HG02970 (cell line): ENCODE data around the gene RPEL1.

Experiments
- ATAC-seq: cut with Tn5 transposase; IDR thresholded peaks from one replicate; pipeline ENCODE4 v1.9.1; 2021; ENCODE audit warnings: mild to moderate bottlenecking, moderate library complexity, moderate number of reproducible peaks; ENCODE audit not compliant: unreplicated experiment, low FRiP score

RPEL1 gene

DNA sequence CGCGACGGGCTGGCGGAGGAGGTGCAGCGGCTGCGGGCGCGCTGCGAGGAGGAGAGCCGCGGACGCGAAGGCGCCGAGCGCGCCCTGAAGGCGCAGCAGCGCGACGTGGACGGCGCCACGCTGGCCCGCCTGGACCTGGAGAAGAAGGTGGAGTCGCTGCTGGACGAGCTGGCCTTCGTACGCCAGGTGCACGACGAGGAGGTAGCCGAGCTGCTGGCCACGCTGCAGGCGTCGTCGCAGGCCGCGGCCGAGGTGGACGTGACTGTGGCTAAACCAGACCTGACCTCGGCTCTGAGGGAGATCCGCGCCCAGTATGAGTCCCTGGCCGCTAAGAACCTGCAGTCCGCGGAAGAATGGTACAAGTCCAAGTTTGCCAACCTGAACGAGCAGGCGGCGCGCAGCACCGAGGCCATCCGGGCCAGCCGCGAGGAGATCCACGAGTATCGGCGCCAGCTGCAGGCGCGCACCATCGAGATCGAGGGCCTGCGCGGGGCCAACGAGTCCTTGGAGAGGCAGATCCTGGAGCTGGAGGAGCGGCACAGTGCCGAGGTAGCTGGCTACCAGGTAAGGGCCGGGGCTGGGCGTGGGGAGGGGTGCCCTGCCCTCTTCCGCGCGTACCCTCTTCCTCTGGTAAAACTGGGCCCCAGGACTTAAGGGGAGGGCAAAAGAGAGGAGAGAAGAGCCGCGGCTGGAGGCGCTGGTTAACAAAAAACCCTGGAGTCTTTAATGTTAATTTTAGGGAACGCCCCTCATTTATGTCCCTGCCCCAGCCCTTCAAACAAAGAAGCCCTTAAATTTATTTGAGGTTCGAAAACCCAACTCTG is 32.2 kb downstream of the RPEL1 start:
- ATAC-seq = no peak

DNA sequence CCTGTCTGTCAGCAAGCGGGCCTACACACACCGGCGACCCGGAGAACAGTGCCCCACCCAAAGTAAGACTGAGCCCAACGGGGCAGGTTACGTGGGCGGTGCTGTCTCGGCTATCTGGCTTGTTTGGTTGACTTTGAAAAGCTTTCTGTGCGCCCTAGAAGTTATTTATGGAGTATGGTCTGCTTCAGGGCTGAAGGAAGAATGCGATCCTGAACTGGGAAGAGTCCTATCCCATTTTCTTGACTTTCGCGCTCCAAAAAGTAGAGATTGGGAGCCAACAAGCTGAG is 32.8 kb downstream of the RPEL1 start:
- no peak for ATAC-seq

DNA sequence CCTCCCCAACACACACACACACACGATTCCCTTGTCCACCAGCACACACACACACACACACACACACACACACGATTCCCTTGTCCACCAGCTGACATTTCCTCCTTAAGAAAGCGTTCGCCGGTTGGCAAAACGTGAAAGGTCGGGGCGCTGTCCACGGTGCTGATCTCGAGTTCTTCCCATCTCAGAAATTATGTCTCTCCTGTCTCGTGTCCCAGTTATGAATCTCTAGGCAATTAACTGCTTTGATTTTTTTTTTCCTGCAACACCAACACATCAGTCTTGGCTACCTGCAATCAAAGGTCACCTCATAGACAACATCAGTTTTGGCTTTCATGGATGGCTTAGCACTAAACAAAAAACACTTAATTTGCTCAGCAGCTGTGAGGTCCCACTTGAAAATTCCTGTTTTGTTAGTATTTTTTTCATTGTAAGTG is 33.2 kb downstream of the RPEL1 start:
- ATAC-seq = no peak

DNA sequence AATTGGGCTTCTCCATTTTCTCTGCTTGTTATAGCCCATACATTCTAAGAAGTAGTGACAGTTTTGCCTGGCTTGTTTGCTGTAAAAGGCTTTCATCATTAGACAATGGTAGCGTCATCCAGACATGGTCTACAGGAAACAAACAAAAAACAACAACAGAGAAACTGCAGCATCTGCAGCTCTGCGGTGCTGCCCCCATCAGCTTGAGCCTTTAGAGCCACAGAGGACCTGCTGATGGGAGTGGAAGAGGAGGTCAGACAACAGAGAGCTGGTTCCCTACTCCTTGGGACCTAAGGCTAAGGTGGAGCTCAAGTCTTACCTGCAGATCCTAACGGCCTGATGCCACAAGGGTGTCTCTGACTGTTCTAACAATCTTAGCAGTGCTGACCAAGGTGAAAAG is 34.3 kb downstream of the RPEL1 start:
- ATAC-seq = no peak

DNA sequence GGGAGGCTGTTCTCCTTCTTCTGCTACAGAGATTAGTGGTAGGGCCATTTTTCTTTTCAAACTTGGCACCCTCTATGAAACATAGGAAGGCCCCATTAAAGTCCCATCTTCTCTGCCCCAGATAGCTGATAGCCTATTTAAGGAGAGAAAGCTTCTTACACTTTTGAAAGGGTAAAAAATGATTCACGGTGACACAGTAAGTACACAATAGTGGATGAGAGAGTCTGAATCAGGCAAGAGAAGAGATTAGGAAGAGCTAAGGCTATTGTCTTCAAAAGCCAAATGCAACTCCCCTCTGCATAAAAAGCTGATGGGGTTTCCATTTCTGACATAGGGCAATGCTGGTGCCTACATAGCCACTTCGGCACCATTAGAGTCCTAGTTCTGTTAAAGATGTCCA is 34.8 kb downstream of the RPEL1 start:
- no peak for ATAC-seq

DNA sequence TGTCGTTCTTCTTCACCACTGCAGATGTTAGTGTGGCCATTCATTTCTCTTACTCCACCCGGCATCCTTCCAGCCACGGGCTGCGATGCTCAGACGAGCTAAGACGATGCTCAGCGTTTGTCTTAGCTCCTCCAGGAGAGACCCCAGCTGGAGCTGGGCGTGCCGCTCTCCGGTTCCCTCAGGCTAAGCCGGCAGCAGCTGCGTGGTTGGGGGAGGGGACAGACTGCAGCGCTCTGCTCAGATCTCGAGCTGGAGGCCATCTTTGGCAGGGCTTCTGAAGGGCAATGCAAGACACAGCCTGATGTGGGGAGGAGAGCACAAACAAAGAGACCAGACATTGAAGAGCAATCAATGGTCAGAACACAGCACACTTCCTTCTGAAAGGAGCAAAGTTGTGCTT is 36.1 kb downstream of the RPEL1 start:
- no peak for ATAC-seq

DNA sequence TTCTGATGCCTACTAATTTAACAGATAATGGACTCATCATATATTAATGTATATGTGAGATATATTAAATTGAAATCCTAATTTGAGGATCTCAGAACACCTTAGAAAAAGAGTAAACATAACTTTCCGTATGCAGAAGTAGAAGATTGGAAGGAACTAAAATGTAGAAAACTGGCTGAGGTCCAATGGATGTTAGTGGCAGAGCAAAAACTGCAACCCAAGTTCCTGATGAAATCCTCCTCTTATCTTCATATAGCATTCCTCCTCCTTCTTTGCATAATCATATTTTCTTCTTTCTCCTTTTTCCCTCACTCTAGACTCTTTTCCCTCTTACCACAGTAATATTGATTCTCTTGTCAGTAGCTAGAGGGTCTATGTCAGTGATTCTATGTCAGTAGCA is 37.3 kb downstream of the RPEL1 start:
- ATAC-seq = no peak

DNA sequence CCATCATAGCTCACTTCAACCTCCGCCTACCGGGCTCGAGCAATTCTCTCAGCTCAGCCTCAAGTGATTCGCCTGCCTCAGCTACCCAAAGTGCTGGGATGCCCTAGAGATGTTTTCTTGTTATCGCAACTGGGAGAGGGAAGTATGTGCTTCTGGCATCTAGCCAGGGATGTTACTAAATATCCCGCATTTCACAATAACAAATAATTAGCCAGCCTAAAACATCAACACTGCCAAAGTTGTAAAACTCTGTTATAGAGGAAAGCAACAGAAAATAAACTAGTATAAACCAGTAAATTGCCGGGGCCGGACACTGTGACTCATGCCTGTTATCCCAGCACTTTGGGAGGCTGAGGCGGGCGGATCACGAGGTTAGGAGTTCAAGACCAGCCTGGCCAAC is 38.5 kb downstream of the RPEL1 start:
- ATAC-seq = no peak

DNA sequence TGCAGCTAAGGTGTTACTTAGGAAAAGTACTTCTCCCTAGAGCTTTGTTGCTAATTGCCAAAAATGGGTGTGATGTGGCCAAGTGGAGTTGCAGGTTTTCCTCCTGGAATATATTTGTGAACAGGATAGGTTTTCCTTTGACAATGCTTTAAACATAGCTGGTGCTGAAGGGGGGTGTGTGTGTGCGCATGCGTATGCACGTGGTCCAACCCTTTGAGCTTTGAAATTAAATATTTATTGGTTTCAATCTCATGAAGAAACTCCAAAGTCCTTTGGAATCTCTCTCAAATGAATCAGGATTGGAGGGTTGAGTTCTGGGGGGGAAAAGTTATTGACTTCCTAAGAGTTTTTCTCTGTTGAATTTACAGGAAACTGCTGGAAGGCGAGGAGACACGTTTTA is 42.3 kb downstream of the RPEL1 start:
- ATAC-seq = no peak

DNA sequence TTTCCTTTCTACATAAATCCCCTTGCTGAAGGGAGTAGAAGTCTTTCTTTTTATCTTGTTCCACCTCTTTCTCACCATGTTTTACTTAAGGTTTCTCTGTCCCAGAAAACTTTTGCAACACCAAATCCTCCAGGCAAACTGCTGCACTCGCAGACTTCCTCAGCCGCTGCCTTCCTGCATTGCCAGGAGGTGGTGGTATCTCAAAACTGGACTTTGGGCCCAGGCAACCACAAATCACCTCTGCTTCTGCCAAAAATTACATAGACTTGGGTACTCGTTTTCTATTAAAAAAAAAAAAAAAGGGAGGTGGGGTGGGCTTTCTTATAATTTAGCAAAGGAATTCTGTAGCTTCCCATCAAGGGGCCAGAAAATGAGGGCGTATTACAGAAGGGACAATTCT is 45.9 kb downstream of the RPEL1 start:
- ATAC-seq = no peak

DNA sequence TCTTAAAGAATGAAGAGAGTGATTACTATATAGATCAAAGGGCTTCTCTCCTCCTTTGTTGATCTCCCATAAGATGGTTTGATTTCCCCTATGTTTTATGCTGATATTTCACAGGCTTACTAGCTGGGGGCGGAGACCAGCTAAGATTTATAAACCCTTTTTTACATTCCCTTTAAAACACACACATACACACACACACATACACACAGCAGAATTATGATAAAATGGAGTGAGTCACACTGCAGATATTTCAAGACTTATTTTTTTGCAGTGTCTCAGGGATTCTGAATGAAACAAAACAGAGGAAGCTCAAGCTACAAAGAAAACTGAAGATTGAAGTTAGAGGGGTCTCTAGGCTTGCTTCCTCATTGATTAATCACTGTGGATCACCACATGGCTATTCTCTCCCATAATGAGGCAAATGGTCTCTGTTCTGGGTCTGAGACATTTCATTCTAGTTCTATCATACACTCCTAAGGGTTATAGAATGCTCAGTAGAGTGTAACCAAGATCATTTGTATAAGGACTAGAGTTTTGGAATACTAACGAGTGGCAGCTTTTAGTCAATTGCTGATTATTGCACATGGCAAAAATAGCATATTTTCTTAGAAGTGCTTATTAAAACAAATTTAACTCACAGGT is 49.8 kb downstream of the RPEL1 start:
- no peak for ATAC-seq
